ENCODE results near the gene AGFG2.

AGFG2 gene

GRCh38 chr7:100613412-100614175 lies 74.6 kb downstream of the AGFG2 start:
- peak overlapping the region in 8 of 11 experiments; percentile 9 to 80 (median 28); a peak in 10 of 22 replicates for H3K27ac ChIP-seq
- TF ChIP-seq Cebpa-rat (IDR thresholded peaks at IDR 0.05), result no peak; a peak in 1 of 22 replicates
- H3K4me3 ChIP-seq, result peak overlapping the region; percentile 71 to 92 (median 82)
- H3K4me1 ChIP-seq, result peaks cover 18 to 37% (median 31%) of the 10 kb centered on the region in 10 experiments
- no peaks in the 10 kb centered on the region for H3K9me3 ChIP-seq (replicated peaks in 1 of 11)
- peak overlapping the region; percentile 89 to 100 (median 98) for H3K4me2 ChIP-seq
- no peaks in the 10 kb centered on the region for H4K20me1 ChIP-seq
- H3K36me3 ChIP-seq, result peaks cover 0 to 15% (median 0%) of the 10 kb centered on the region in 11 experiments; a peak in 4 of 22 replicates
- H3K27me3 ChIP-seq, result no peaks in the 10 kb centered on the region
- peak overlapping the region; percentile 74 to 90 (median 83); a peak in 20 of 22 replicates for H3K9ac ChIP-seq

DNA sequence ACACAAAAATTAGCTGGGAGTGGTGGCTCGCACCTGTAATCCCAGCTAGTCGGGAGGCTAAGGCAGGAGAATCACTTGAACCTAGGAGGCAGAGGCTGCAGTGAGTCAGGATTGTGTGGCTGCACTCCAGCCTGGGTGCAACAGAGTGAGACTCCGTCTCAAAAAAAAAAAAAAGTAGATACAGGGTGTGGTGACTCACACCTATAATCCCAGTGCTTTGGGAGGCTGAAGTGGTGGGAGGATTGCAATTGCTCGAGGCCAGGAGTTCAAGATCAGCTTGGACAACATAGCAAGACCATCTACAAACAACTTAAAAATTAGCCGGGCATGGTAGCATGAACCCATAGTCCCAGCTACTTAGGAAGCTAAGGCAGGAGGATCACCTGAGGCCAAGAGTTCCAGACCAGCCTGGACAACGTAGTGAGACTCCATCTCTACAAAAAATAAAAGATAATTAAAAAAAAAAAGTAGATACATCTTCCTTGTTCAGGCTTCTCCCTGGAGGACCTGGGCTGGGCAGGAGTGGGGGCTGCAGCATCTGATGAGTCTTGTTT lies 75.4 kb downstream of the AGFG2 start:
- peak overlapping the region in 6 of 11 experiments; percentile 74 to 86 (median 84); a peak in 7 of 22 replicates for H3K9ac ChIP-seq
- no peak for TF ChIP-seq Cebpa-rat (IDR thresholded peaks at IDR 0.05)

More for the DNA sequence above, 75.4 kb downstream of the AGFG2 start:
- H3K4me3 ChIP-seq, result peak overlapping the region in 3 of 10 experiments; percentile 76 to 92 (median 84); a peak in 2 of 20 replicates
- no peaks in the 10 kb centered on the region for H3K9me3 ChIP-seq (replicated peaks in 1 of 11)
- peaks cover 18 to 37% (median 31%) of the 10 kb centered on the region in 10 experiments for H3K4me1 ChIP-seq
- H3K27ac ChIP-seq, result peak overlapping the region in 3 of 11 experiments; percentile 22 to 80 (median 34); a peak in 4 of 22 replicates
- no peaks in the 10 kb centered on the region for H4K20me1 ChIP-seq
- no peaks in the 10 kb centered on the region for H3K27me3 ChIP-seq
- H3K4me2 ChIP-seq, result peak overlapping the region; percentile 89 to 100 (median 98)
- H3K36me3 ChIP-seq, result peaks cover 0 to 16% (median 0%) of the 10 kb centered on the region in 11 experiments; a peak in 4 of 22 replicates

Data from BLaER1 treated with 17β-estradiol and CSF1 and Interleukin-3, amounts not matched to agents 10 nM and 100 nM (cell line).